GM19328 (cell line): ENCODE data around the gene SPTB.

Source experiments
- ATAC-seq: cut with Tn5 transposase; IDR thresholded peaks from one replicate; pipeline ENCODE4 v1.9.1; 2021; ENCODE audit warnings: mild to moderate bottlenecking, moderate library complexity; ENCODE audit not compliant: unreplicated experiment

SPTB gene

GRCh38 chr14:64700290-64700689 lies 179.4 kb downstream of the SPTB start:
- no peak for ATAC-seq

- ATAC-seq = no peak
Measured at GRCh38 chr14:64698903-64699302, 180.8 kb downstream of the SPTB start.

- ATAC-seq = no peak
Measured at GRCh38 chr14:64696355-64696857, 183.3 kb downstream of the SPTB start.
